H9 (cell line): Measurements from ENCODE around the gene FARP1. TPM values are rescaled to one million over a fixed set of nuclear protein-coding genes. Genes with fewer than 3 reads are reported as not detected.

ENCODE experiments used
- DNase-seq: peaks from one replicate; pipeline ENCODE4 v3.0.0-alpha.2; 2017
- H2AFZ ChIP-seq: one replicate; pipeline ENCODE4 v1.6.1; 2013; ENCODE audit warnings: mild to moderate bottlenecking, low read length, control low read depth, moderate library complexity
- H2AK5ac ChIP-seq: 2 replicates; pipeline ENCODE4 v1.6.1; 2013; ENCODE audit warnings: low read length, control low read depth, mixed read lengths; ENCODE audit not compliant: insufficient read length
- H2BK120ac ChIP-seq: one replicate; pipeline ENCODE4 v1.6.1; 2013; ENCODE audit warnings: low read depth, mild to moderate bottlenecking, low read length, control low read depth, inconsistent platforms; ENCODE audit not compliant: poor library complexity, severe bottlenecking
- H2BK12ac ChIP-seq: 2 replicates; pipeline ENCODE4 v1.6.1; 2013; ENCODE audit warnings: low read length, control low read depth, mixed read lengths, low read depth; ENCODE audit not compliant: insufficient read length
- H2BK15ac ChIP-seq: 2 replicates; pipeline ENCODE4 v1.6.1; 2013; ENCODE audit warnings: low read depth, low read length, control low read depth
- H2BK20ac ChIP-seq: one replicate; pipeline ENCODE4 v1.6.1; 2013; ENCODE audit warnings: low read depth, mild to moderate bottlenecking, low read length, control low read depth, inconsistent platforms; ENCODE audit not compliant: poor library complexity, severe bottlenecking
- H2BK5ac ChIP-seq: 2 replicates; pipeline ENCODE4 v1.6.1; 2013; ENCODE audit warnings: low read length, control low read depth, mixed read lengths; ENCODE audit not compliant: insufficient read length
- H3K14ac ChIP-seq: 2 replicates; pipeline ENCODE4 v1.6.1; 2013; ENCODE audit warnings: low read length, control low read depth; ENCODE audit not compliant: insufficient read depth
- H3K18ac ChIP-seq: 2 replicates; pipeline ENCODE4 v1.6.1; 2013; ENCODE audit warnings: low read depth, mild to moderate bottlenecking, mixed read lengths, low read length, control low read depth; ENCODE audit not compliant: insufficient read length
- H3K23ac ChIP-seq: 2 replicates; pipeline ENCODE4 v1.6.1; 2013; ENCODE audit warnings: low read length, control low read depth, mixed read lengths, low read depth; ENCODE audit not compliant: insufficient read length
- H3K23me2 ChIP-seq: 2 replicates; pipeline ENCODE4 v1.6.1; 2013; ENCODE audit warnings: low read depth, mild to moderate bottlenecking, mixed read lengths, low read length, control low read depth; ENCODE audit not compliant: insufficient read length, poor library complexity, severe bottlenecking
- H3K27ac ChIP-seq: 2 replicates; pipeline ENCODE4 v1.5.1; 2013; ENCODE audit warnings: low read length, control low read depth, mixed read lengths, low read depth; ENCODE audit not compliant: insufficient read length
- H3K27me3 ChIP-seq: 2 replicates; pipeline ENCODE4 v1.6.1; 2013; ENCODE audit warnings: low read length, control low read depth, inconsistent platforms; ENCODE audit not compliant: insufficient read depth
- H3K4ac ChIP-seq: 2 replicates; pipeline ENCODE4 v1.6.1; 2013; ENCODE audit warnings: low read depth, mild to moderate bottlenecking, control low read depth, inconsistent platforms, low read length, moderate library complexity
- H3K4me1 ChIP-seq: 2 replicates; pipeline ENCODE4 v1.6.1; 2013; ENCODE audit warnings: low read length, control low read depth, inconsistent platforms; ENCODE audit not compliant: insufficient read depth
- H3K4me2 ChIP-seq: 2 replicates; pipeline ENCODE4 v1.6.1; 2013; ENCODE audit warnings: low read length, control low read depth, mixed read lengths; ENCODE audit not compliant: insufficient read length, insufficient read depth
- H3K56ac ChIP-seq: 2 replicates; pipeline ENCODE4 v1.6.1; 2013; ENCODE audit warnings: low read depth, mild to moderate bottlenecking, mixed read lengths, low read length, control low read depth; ENCODE audit not compliant: insufficient read length
- H3K79me1 ChIP-seq: 2 replicates; pipeline ENCODE4 v1.6.1; 2013; ENCODE audit warnings: low read depth, mild to moderate bottlenecking, moderate library complexity, low read length, control low read depth, inconsistent platforms; ENCODE audit not compliant: insufficient read depth, poor library complexity, severe bottlenecking
- H3K79me2 ChIP-seq: 2 replicates; pipeline ENCODE4 v1.6.1; 2013; ENCODE audit warnings: low read length, control low read depth, inconsistent platforms; ENCODE audit not compliant: insufficient read depth
- H3K9ac ChIP-seq: 2 replicates; pipeline ENCODE4 v1.6.1; 2013; ENCODE audit warnings: low read length, control low read depth, mixed read lengths; ENCODE audit not compliant: insufficient read length; ENCODE audit errors: extremely low read depth
- H3K9me3 ChIP-seq: one replicate; pipeline ENCODE4 v1.6.1; 2013; ENCODE audit warnings: low read depth, low read length, inconsistent platforms; ENCODE audit not compliant: control insufficient read depth
- H3T11ph ChIP-seq: one replicate; pipeline ENCODE4 v1.6.1; 2013; ENCODE audit warnings: mild to moderate bottlenecking, low read length, control low read depth, inconsistent platforms
- H4K20me1 ChIP-seq: one replicate; pipeline ENCODE4 v1.6.1; 2013; ENCODE audit not compliant: control insufficient read depth, insufficient read length, insufficient read depth
- H4K5ac ChIP-seq: 2 replicates; pipeline ENCODE4 v1.6.1; 2013; ENCODE audit warnings: low read depth, mild to moderate bottlenecking, mixed read lengths, low read length, control low read depth; ENCODE audit not compliant: insufficient read length
- H4K8ac ChIP-seq: replicated peaks from 2 replicates; pipeline ENCODE4 v1.6.1; 2013; ENCODE audit warnings: low read length, control low read depth, mixed read lengths, low read depth; ENCODE audit not compliant: insufficient read length
- H4K91ac ChIP-seq: 2 replicates; pipeline ENCODE4 v1.6.1; 2013; ENCODE audit warnings: low read depth, mild to moderate bottlenecking, moderate library complexity, mixed read lengths, low read length, control low read depth; ENCODE audit not compliant: insufficient read length
- H3K27ac Mint-ChIP-seq, 3 experiments: 2 replicates in 2 of 3; 3 replicates in 1 of 3; pipeline ENCODE4 v1.8.0; 2020 to 2021; ENCODE audit warnings: mixed read lengths in 3 of 3, mild to moderate bottlenecking in 1 of 3, moderate library complexity in 1 of 3
- H3K27me3 Mint-ChIP-seq: 2 replicates; pipeline ENCODE4 v1.8.0; 2021; ENCODE audit warnings: low read depth, mild to moderate bottlenecking, moderate library complexity, mixed read lengths
- H3K36me3 Mint-ChIP-seq, 3 experiments: 2 replicates in 2 of 3; 3 replicates in 1 of 3; pipeline ENCODE4 v1.8.0; 2020 to 2021; ENCODE audit warnings: low read depth in 3 of 3, mixed read lengths in 3 of 3; ENCODE audit not compliant: insufficient read depth in 1 of 3
- H3K4me1 Mint-ChIP-seq, 2 experiments: 2 replicates each; pipeline ENCODE4 v1.8.0; 2020; ENCODE audit warnings: mixed read lengths in 2 of 2
- H3K4me3 Mint-ChIP-seq, 2 experiments: 2 replicates in 1 of 2; 3 replicates in 1 of 2; pipeline ENCODE4 v1.8.0; 2020 to 2021; ENCODE audit warnings: mild to moderate bottlenecking in 2 of 2, mixed read lengths in 2 of 2, moderate library complexity in 1 of 2
- H3K9me3 Mint-ChIP-seq, 2 experiments: 2 replicates in 1 of 2; 3 replicates in 1 of 2; pipeline ENCODE4 v1.8.0; 2020; ENCODE audit warnings: mild to moderate bottlenecking in 2 of 2, mixed read lengths in 2 of 2, moderate library complexity in 1 of 2
- CTCF ChIP-seq: fragments of 200-600 bp; sonication (generic); conservative IDR thresholded peaks from 3 replicates; pipeline ENCODE4 v1.8.0; 2021; ENCODE audit warnings: antibody characterized with exemption, mild to moderate bottlenecking
- WGBS: extraction: QIAGEN DNeasy Blood & Tissue Kit; methylation state at CpG from one replicate; pipeline ENCODE4 v1.1.7; 2013; ENCODE audit warnings: missing lambda C conversion rate, low lambda C conversion rate, mixed read lengths; ENCODE audit not compliant: insufficient read length; ENCODE audit errors: extremely low coverage; 5-methylcytosine and 5-hydroxymethylcytosine counted together
- total RNA-seq: library from RNA; stranded (reverse); gene quantifications from 2 replicates; pipeline ENCODE4 v1.2.1, GENCODE V29; 2021

FARP1 gene
- total RNA-seq, 1 experiment from 2014 or later: 95.9 TPM

DNA sequence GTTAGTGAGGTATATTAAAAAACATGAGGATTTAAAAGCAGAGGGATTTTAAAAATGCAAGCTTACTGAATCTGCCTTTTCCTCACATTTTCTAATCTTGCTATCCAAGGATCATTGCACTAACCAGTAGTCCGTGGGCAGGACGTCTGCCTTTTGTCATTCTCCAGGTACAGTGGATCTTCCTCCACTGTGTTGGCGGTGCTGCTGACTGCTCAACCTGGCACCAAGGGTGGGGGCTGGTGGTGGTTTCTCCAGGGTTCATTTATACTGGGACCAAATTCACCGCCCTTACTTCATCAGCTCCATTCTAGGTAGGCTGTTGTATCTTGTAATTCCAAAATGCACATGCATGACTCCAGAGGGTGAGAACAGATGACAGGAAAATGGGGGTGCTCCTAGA lies 264.7 kb downstream of the FARP1 start:
- no CpG with 5 or more reads among the region's 4 CpGs for WGBS
- Histone ChIP-seq H3K79me2 (no peaks in the 10 kb centered on the region), H4K91ac (no peak overlapping the region), H3K4ac (no peak overlapping the region), H4K8ac (no peak overlapping the region), H3K56ac (no peak overlapping the region), H3K23me2 (no peaks in the 10 kb centered on the region), H2BK5ac (no peak overlapping the region), H2AK5ac (no peak overlapping the region), H3K27me3 (no peaks in the 10 kb centered on the region), H2BK12ac (no peak overlapping the region), H3T11ph (no peak overlapping the region), H3K27ac (no peak overlapping the region), H3K9ac (no peak overlapping the region), H3K79me1 (no peaks in the 10 kb centered on the region), H2BK15ac (no peak overlapping the region), H3K4me2 (no peak overlapping the region), H3K14ac (no peak overlapping the region), H3K18ac (no peak overlapping the region), H3K4me1 (no peaks in the 10 kb centered on the region), H3K9me3 (no peaks in the 10 kb centered on the region), H3K23ac (no peak overlapping the region), H2AFZ (no peak overlapping the region), H4K20me1 (no peaks in the 10 kb centered on the region), H4K5ac (no peak overlapping the region), H2BK120ac (no peak overlapping the region), H2BK20ac (no peak overlapping the region)
- TF ChIP-seq CTCF: no peak
- no peak for DNase-seq
- Mint-ChIP-seq H3K36me3 (peaks cover 4 to 30% (median 29%) of the 10 kb centered on the region in 3 experiments; a peak in 6 of 7 replicates), H3K27me3 (no peaks in the 10 kb centered on the region; the same call in 1 of the 2 replicates), H3K4me1 (peaks cover 7 to 11% of the 10 kb centered on the region in 2 experiments), H3K9me3 (no peaks in the 10 kb centered on the region), H3K27ac (peak overlapping the region in 2 of 3 experiments; percentile 59 to 62; a peak in 3 of 7 replicates), H3K4me3 (no peak overlapping the region)
